Measurements from ENCODE around the gene PRKAR1B. TPM values are rescaled to one million over a fixed set of nuclear protein-coding genes. Genes with fewer than 3 reads are reported as not detected.

The PRKAR1B gene
- polyA plus RNA-seq, 6 donors from 2014 or later = 2.9 to 5.9 (median 4.2) TPM

GRCh38 chr7:730501-731439 lies 3.7 kb upstream of the PRKAR1B start:
- H3K4me3 Mint-ChIP-seq = peak overlapping the region in 3 of 8 donors; percentile 28 to 87 (median 71)
- H3K36me3 Mint-ChIP-seq = peaks cover 0 to 7% of the 10 kb centered on the region in 2 donors
- H3K4me1 Mint-ChIP-seq = peaks cover 18 to 25% (median 20%) of the 10 kb centered on the region in 3 donors

GRCh38 chr7:729140-730000 lies 2.3 kb upstream of the PRKAR1B start:
- peaks cover 20 to 34% (median 23%) of the 10 kb centered on the region in 3 donors for H3K4me1 Mint-ChIP-seq
- peaks cover 0 to 7% of the 10 kb centered on the region in 2 donors for H3K36me3 Mint-ChIP-seq
- no peak overlapping the region for H3K27ac Mint-ChIP-seq
- DNase-seq = no peak
- H3K27me3 Mint-ChIP-seq = no peaks in the 10 kb centered on the region
- peaks cover 0 to 7% (median 0%) of the 10 kb centered on the region in 7 donors for H3K9me3 Mint-ChIP-seq
- peak overlapping the region in 7 of 8 donors; percentile 29 to 91 (median 75) for H3K4me3 Mint-ChIP-seq
- ATAC-seq (ENCODE audit: low read depth in 2 of 2) = no peak

More at GRCh38 chr7:730501-731439, 3.7 kb upstream of the PRKAR1B start:
- no peak for ATAC-seq (ENCODE audit: low read depth in 2 of 2)
- peaks cover 0 to 8% (median 0%) of the 10 kb centered on the region in 7 donors for H3K9me3 Mint-ChIP-seq
- H3K27me3 Mint-ChIP-seq = no peaks in the 10 kb centered on the region
- H3K27ac Mint-ChIP-seq = peak overlapping the region in 1 of 6 donors; percentile 82
- DNase-seq = no peak

GRCh38 chr7:728602-729001 lies 1.5 kb upstream of the PRKAR1B start:
- Mint-ChIP-seq H3K27ac (peak overlapping the region in 4 of 6 donors; percentile 47 to 92 (median 73)), H3K27me3 (no peaks in the 10 kb centered on the region), H3K9me3 (peaks cover 0 to 4% (median 0%) of the 10 kb centered on the region in 7 donors), H3K36me3 (peaks cover 0 to 15% of the 10 kb centered on the region in 2 donors), H3K4me3 (peak overlapping the region; percentile 78 to 91 (median 84)), H3K4me1 (peaks cover 27 to 34% (median 29%) of the 10 kb centered on the region in 3 donors)
- no peak for DNase-seq
- no peak for ATAC-seq (ENCODE audit: low read depth in 2 of 2)

GRCh38 chr7:727806-728460 lies 852 bp upstream of the PRKAR1B start:
- H3K36me3 Mint-ChIP-seq = peaks cover 0 to 16% of the 10 kb centered on the region in 2 donors
- H3K27me3 Mint-ChIP-seq = no peaks in the 10 kb centered on the region
- peaks cover 29 to 34% (median 29%) of the 10 kb centered on the region in 3 donors for H3K4me1 Mint-ChIP-seq
- peak overlapping the region in 4 of 6 donors; percentile 47 to 87 (median 80) for H3K27ac Mint-ChIP-seq
- DNase-seq (no peak), ATAC-seq (ENCODE audit: low read depth in 2 of 2) (no peak)
- H3K9me3 Mint-ChIP-seq = peaks cover 0 to under 1% (median 0%) of the 10 kb centered on the region in 7 donors
- H3K4me3 Mint-ChIP-seq = peak overlapping the region; percentile 78 to 91 (median 84)

- no peak for DNase-seq
- Mint-ChIP-seq H3K36me3 (peaks cover 0 to 16% of the 10 kb centered on the region in 2 donors), H3K27ac (peak overlapping the region in 1 of 6 donors; percentile 54), H3K4me1 (peaks cover 29 to 31% (median 29%) of the 10 kb centered on the region in 3 donors), H3K4me3 (peak overlapping the region in 2 of 8 donors; percentile 74 to 87), H3K9me3 (peaks cover 0 to 1% (median 0%) of the 10 kb centered on the region in 7 donors), H3K27me3 (no peaks in the 10 kb centered on the region)
- peak; percentile 36 to 40 for ATAC-seq (ENCODE audit: low read depth in 2 of 2)
Measured at GRCh38 chr7:726854-727103, 302 bp downstream of the PRKAR1B start.

- H3K4me1 Mint-ChIP-seq = peaks cover 29 to 31% (median 29%) of the 10 kb centered on the region in 3 donors
- peaks cover 0 to 16% of the 10 kb centered on the region in 2 donors for H3K36me3 Mint-ChIP-seq
- peak within 1 kb of the TSS; percentile 76 to 93 (median 84) for H3K4me3 Mint-ChIP-seq
- ATAC-seq (ENCODE audit: low read depth in 2 of 2) (peak; percentile 91 to 95), DNase-seq (peak; percentile 87)
- peak within 1 kb of the TSS in 5 of 6 donors; percentile 33 to 88 (median 65) for H3K27ac Mint-ChIP-seq
- H3K9me3 Mint-ChIP-seq = peaks cover 0 to 3% (median 0%) of the 10 kb centered on the region in 7 donors
- no peaks in the 10 kb centered on the region for H3K27me3 Mint-ChIP-seq
Measured at GRCh38 chr7:726084-726853, 812 bp downstream of the PRKAR1B start, which contains the start of gene DNAAF5. Gene DNAAF5 (plus strand): TSS chr7:726699. CDS start chr7:726721, 22 bp downstream.

GRCh38 chr7:725223-726005 lies 1.7 kb downstream of the PRKAR1B start:
- H3K36me3 Mint-ChIP-seq = peaks cover 0 to 16% of the 10 kb centered on the region in 2 donors
- peaks cover 0 to 8% (median 2%) of the 10 kb centered on the region in 7 donors for H3K9me3 Mint-ChIP-seq
- peak overlapping the region; percentile 74 to 93 (median 80) for H3K4me3 Mint-ChIP-seq
- DNase-seq (no peak), ATAC-seq (ENCODE audit: low read depth in 2 of 2) (no peak)
- no peaks in the 10 kb centered on the region for H3K27me3 Mint-ChIP-seq
- H3K4me1 Mint-ChIP-seq = peaks cover 29 to 31% (median 29%) of the 10 kb centered on the region in 3 donors
- peak overlapping the region in 4 of 6 donors; percentile 15 to 88 (median 44) for H3K27ac Mint-ChIP-seq

GRCh38 chr7:724298-724697 lies 2.8 kb downstream of the PRKAR1B start:
- H3K27ac Mint-ChIP-seq = no peak overlapping the region

GRCh38 chr7:723541-723940 lies 3.5 kb downstream of the PRKAR1B start:
- Mint-ChIP-seq H3K36me3 (peaks cover 0 to 16% of the 10 kb centered on the region in 2 donors), H3K27ac (peak overlapping the region in 2 of 6 donors; percentile 73 to 86), H3K4me3 (no peak overlapping the region), H3K4me1 (peaks cover 26 to 29% (median 28%) of the 10 kb centered on the region in 3 donors), H3K27me3 (no peaks in the 10 kb centered on the region), H3K9me3 (peaks cover 0 to 8% (median 2%) of the 10 kb centered on the region in 7 donors)
- ATAC-seq (ENCODE audit: low read depth in 2 of 2) = no peak
- DNase-seq = no peak

More at GRCh38 chr7:724298-724697, 2.8 kb downstream of the PRKAR1B start:
- H3K4me3 Mint-ChIP-seq = peak overlapping the region in 1 of 8 donors; percentile 52
- DNase-seq = no peak
- H3K36me3 Mint-ChIP-seq = peaks cover 0 to 16% of the 10 kb centered on the region in 2 donors
- ATAC-seq (ENCODE audit: low read depth in 2 of 2) = no peak
- peaks cover 0 to 8% (median 2%) of the 10 kb centered on the region in 7 donors for H3K9me3 Mint-ChIP-seq
- no peaks in the 10 kb centered on the region for H3K27me3 Mint-ChIP-seq
- peaks cover 26 to 30% (median 29%) of the 10 kb centered on the region in 3 donors for H3K4me1 Mint-ChIP-seq

- no peak for DNase-seq
- H3K27ac Mint-ChIP-seq = no peak overlapping the region
- H3K27me3 Mint-ChIP-seq = no peaks in the 10 kb centered on the region
- H3K4me1 Mint-ChIP-seq = peaks cover 12 to 22% (median 21%) of the 10 kb centered on the region in 3 donors
- H3K36me3 Mint-ChIP-seq = peaks cover 0 to 10% of the 10 kb centered on the region in 2 donors
- peaks cover 0 to 10% (median 2%) of the 10 kb centered on the region in 7 donors for H3K9me3 Mint-ChIP-seq
- no peak for ATAC-seq (ENCODE audit: low read depth in 2 of 2)
- H3K4me3 Mint-ChIP-seq = peak overlapping the region in 1 of 8 donors; percentile 19
Measured at GRCh38 chr7:721619-722248, 5.3 kb downstream of the PRKAR1B start.

- Mint-ChIP-seq H3K27ac (peak overlapping the region in 1 of 6 donors; percentile 82), H3K36me3 (peaks cover 0 to 18% of the 10 kb centered on the region in 2 donors)
Measured at GRCh38 chr7:716636-717035, 10.4 kb downstream of the PRKAR1B start.

More at GRCh38 chr7:716636-717035, 10.4 kb downstream of the PRKAR1B start:
- peaks cover 8 to 21% (median 20%) of the 10 kb centered on the region in 3 donors for H3K27me3 Mint-ChIP-seq
- DNase-seq (no peak), ATAC-seq (ENCODE audit: low read depth in 2 of 2) (no peak)
- no peak overlapping the region for H3K4me3 Mint-ChIP-seq
- peaks cover 13 to 25% (median 17%) of the 10 kb centered on the region in 3 donors for H3K4me1 Mint-ChIP-seq
- H3K9me3 Mint-ChIP-seq = peaks cover 0 to 10% (median under 1%) of the 10 kb centered on the region in 7 donors

Data from naive B cell (primary cell).